HG02852 (cell line): ENCODE results near the gene RAI1.

Source experiments
- ATAC-seq: cut with Tn5 transposase; IDR thresholded peaks from one replicate; pipeline ENCODE4 v1.9.1; 2021; ENCODE audit warnings: mild to moderate bottlenecking, moderate library complexity; ENCODE audit not compliant: unreplicated experiment

The RAI1 gene

DNA sequence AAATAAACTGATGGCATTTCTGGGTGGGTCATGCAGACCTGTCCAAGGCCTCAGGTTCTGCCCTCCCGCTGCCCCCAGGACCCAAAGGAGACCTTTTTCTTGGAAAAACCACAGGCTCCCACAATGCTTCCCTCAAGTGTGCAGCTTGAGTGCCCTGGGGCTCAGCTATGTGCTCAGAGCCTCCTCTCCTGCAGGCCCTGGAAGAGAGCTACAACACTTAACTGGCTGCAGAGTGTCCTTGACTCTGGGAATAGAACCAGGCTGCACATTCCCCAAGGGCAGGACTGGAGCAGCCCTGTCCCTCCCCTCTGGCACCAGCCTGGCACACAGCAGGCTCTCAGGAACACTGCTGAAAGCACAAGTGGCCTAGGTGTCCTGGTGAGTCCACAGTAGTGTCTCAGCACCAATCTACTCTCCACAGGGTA, 160.4 kb downstream of the RAI1 start:
- no peak for ATAC-seq

DNA sequence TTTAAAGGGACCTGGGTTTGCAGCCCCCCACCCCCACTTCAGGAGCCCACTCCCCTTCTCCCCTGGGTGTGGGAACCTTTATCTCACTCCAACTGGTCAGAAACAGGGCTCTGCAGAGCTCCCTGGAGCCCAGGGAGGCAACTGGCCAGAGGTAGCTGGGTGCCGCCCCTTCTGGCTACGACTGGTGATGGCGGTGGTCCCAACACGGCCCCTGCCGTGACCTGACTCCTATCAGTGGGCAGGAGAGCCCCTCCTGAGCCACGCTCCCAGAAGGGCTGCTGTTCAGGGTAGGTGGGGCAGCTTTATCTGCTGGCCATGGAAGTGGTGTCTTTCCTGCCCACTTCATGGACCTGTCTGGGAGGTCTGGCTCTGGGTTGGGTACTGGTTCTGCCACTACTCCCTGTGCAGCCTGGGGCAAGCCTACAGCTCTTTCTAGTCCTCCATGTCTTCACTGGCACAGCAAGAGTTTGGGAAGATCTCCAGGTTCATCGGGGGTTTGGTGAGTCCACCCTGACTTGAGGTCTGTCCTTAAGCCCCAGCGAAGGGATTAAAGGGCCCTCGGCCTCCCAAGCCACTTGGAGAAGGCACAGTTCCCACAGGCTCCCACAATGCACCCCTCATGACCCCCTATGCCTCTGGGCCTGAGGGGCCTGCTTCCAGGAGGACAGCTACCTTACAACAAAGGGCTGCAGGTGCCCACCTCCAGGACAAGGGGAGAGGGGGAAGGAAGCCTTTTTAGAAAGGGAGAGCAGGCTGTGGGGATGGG, 161.0 kb downstream of the RAI1 start:
- no peak for ATAC-seq

- no peak for ATAC-seq
Measured at GRCh38 chr17:17843096-17843495, 161.8 kb downstream of the RAI1 start.

GRCh38 chr17:17844079-17844478, 162.8 kb downstream of the RAI1 start:
- ATAC-seq, result no peak

DNA sequence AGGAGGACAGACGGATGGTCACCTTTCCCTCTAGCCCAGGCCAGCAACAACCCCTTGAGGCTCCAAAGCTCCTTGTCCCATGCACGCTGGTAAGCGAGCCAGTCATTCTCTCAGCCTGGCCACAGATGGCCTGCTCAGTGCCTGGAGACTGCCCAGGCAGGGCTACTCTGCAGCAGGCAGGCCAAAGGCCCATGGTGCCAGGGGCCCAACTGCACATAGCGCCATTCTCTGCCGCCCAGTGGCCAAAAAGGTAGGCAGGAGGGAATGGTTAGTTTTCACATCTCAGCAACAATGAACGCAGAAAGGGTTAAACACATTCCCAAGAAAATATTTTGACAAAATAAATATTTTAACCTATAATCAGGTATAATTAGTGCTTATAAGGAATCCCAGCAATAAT, 163.2 kb downstream of the RAI1 start:
- ATAC-seq, result no peak

DNA sequence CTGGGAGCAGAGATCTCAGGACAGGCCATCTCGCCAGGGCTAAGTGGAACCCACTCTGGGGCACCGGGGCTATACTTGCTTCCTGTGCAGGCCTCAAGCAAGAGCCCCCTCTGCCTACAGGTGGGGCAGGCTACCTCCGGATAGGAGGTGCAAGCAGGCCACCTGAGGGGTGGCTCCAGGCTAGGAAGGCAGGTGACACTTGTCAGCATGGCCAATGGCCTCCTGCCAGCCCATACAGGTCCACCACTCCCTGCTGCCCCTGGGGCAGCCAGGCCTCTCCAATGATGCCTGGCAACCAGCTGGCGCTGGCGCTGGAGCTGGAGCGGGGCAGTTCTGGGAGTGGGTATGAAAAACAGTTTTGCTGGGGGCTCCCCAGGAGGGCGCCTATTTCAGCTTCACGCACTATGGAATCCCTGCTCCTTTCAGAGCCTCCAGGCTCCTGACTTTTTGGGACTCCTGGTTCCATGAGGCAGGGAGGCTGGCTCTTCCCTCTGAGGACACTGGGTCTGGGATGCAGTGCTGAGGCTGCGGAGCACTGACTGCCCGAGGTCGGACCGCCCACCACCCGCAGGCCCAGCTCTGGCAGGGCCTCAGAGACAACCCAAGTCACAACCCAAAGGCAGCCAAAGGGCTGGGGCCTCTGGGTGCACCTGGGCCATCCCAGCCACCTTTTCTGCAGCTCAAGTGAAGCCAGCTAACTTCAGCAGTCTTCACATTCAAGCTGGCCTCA, 164.0 kb downstream of the RAI1 start:
- no peak for ATAC-seq

- no peak for ATAC-seq
Measured at GRCh38 chr17:17846003-17846402, 164.7 kb downstream of the RAI1 start.

DNA sequence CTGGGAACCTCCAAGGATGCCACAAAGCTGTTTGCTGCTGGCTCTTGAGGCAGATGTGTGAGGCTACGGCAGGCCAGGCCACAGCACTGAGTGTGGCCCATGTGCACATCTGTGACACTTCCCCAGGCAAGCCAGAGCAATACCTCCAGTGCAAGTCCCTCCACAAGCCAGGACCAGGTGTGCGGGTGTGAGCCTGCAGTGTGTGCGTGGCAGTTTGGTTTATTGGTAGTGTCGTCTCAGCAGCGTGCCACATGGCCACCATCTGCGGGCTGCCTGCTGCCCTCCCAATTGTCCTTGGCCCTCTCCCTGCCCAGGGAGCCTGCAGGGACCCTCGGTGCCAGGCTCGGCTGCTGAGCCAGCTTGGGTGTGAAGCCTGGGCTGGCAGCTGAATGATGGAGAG, 165.4 kb downstream of the RAI1 start:
- ATAC-seq, result no peak

- ATAC-seq, result no peak
Measured at GRCh38 chr17:17847118-17847689, 165.9 kb downstream of the RAI1 start.

GRCh38 chr17:17847726-17848125, 166.5 kb downstream of the RAI1 start:
- no peak for ATAC-seq

DNA sequence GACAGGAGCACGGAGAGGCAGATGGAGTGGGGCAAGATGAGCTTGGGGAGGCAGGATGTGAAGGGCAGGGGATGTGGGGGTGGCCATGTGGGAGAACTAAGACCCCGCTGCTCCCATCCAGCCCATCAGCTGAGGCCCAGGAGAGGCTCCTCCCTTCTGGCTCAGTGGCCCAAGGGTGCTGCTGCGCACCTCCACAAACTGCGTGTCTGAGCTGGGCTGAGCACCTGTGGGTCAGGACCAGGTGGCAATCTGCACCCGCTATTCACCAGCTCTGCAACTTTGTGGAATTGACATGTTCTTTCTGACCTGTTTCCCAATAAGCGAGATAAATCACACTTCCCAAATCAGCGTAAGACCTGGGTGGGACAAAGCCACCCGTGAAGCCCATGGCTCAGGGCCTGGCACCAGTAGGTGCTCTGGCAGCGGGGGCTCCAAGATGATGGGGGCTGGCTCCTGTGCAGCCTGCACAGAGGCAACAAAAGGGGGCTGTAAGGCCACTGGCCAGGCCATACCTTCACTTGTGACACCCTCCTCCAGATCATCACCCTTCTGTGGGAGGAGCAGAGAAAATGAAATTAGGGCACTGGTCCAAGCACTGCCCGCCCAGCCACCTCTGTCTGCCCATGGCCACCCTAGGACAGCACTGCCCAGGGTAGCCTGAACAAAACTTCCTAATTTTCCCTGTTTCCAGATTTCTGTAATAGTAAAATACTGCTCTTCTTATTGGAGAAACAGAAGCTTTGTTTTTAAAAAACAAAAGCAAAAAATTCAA, 167.2 kb downstream of the RAI1 start:
- no peak for ATAC-seq

DNA sequence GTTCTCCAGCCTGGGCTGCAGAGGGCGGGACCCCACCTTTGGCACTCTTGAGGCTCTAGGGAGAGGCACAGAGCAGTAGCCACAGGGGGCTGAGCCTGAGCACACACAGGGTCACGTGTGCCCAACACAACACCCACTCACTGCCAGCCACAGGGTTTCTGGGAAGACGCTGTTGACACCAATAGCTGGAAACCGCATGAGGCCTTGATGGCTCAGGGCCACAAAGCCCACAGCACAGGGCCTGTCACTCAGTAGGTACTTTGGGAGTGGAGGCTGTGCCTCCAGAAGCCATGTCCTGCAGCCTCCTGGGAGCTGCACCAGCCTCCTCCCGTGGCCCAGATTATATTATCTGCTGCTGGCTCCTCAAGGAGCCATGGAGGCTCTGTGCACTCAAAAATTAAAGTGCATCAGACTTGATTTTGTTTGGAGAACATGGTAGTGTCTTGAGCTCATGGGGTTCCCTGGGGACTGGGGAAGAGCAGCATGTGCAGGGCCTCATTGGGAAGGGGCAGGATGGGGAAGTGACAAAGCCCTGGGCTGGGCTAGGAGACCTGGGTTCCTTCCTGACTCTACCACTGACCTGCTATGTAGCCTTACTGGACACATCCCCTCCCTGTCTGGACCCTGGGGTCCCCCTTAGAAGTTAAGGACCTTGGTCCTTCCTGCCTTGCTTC, 168.0 kb downstream of the RAI1 start:
- ATAC-seq, result no peak

DNA sequence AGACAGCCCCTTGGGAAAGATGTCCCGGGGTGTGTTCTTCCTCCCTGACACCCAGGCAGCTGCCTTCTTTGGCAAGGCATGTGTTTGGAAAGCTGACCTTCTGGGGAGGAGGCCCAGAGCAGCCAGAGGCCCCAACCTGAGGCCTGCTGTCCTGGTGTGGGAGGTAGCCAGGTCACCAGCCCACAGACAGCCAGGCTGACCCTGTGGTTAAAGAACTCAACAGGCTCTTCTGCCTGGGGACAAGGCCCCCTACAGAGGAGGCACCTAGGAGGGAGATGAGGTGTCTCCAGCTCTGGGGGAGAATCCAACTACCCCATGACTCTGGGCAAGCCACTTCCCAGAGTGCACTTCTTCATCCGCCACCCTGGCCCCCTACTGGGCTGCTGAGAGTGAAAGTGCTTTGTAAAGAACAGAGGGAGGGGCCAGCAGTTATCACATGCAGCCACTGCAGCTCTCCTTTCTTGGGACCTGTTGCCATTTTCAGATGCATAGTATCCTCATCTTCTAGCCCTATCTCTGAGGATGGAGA, 168.7 kb downstream of the RAI1 start:
- no peak for ATAC-seq

DNA sequence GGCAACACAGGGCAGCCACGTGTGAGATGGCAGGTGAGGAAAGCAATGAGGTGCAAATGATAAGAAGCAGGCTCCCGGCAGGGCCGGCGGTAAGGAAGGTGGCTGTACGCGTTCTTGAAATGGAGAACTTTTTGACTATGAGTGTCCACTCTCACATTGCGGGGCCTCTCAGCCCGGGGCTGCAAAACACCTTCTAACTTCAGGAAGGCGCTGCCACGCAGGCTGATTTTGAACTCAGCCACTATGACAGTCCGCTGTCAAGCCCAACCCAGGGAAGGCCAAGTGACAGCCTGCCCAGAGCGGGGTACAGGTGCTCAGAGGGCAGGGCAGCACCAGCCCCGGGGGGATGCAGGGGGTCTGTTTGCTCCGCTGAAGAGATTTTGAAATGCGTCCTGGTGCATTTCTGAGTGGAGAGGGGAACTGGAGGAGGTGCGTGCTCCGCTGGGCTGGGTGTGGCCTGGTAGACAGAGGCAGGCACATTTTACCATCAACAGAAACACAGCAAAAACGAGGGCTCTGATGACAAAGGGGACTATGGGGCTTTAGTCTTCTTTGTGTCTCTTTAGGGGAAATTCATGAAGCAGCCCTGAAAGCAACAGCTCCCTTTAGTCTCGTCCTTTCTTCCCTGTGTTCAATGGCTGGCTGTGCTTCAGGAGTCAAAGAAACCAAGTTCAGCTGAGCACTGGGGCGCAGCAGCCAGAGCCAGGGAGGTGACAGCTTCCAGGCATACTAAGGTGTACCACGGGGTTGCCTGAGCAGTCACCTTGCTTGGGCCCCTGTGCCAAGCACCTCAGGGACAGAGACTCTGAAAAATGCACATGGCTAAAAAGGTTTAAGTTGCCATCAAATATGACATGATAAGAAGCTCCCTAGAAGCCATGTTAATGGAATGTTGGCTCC, 170.1 kb downstream of the RAI1 start:
- ATAC-seq, result no peak

GRCh38 chr17:17852930-17853329, 171.7 kb downstream of the RAI1 start:
- ATAC-seq, result no peak

GRCh38 chr17:17853811-17854447, 172.7 kb downstream of the RAI1 start:
- no peak for ATAC-seq

DNA sequence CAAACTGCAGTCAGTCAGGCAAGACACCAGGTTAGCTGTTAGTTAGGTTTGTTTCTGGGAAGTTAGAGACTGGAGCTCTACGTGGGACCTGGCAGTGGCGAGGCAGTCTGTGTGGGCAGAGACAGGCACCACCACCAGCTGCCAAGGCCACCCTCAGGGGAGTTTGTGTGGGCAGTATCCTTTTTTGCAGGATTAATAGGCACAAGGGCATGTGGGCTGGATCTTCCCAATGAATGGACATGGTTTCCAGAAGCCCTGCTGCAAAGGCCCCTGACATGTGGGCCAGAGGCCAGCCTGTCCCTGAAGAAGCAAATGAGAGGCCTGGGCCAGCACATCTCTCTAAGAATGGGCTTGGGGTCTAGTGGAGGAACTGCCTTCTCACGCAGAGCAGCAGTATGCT, 174.7 kb downstream of the RAI1 start:
- no peak for ATAC-seq

DNA sequence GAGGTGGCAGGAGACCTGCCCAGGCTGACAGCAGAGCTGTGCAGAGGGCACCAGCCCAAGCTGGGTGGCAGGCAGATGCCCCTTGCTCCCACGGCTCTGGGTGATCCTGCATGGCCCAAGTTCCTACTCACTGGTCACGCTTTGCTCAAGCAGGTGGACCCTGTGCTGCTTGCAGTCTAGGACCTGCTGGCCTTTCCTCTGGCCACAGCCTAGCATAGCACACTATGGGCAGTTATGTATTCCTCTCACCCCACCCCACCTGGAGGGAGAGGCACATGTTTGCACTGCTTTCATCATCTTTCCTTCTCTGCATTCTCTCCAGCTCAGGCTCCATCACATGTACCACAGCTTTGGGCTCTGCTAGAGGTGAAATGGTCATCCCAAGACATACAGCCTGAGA, 175.1 kb downstream of the RAI1 start:
- ATAC-seq, result no peak

GRCh38 chr17:17857496-17857895, 176.2 kb downstream of the RAI1 start:
- ATAC-seq, result no peak
